Measurements from ENCODE around the gene LIMS2. TPM values are rescaled to one million over a fixed set of nuclear protein-coding genes. Genes with fewer than 3 reads are reported as not detected.

Gene LIMS2
- total RNA-seq, 6 donors from 2014 or later: 33.6 to 169 (median 109) TPM

DNA sequence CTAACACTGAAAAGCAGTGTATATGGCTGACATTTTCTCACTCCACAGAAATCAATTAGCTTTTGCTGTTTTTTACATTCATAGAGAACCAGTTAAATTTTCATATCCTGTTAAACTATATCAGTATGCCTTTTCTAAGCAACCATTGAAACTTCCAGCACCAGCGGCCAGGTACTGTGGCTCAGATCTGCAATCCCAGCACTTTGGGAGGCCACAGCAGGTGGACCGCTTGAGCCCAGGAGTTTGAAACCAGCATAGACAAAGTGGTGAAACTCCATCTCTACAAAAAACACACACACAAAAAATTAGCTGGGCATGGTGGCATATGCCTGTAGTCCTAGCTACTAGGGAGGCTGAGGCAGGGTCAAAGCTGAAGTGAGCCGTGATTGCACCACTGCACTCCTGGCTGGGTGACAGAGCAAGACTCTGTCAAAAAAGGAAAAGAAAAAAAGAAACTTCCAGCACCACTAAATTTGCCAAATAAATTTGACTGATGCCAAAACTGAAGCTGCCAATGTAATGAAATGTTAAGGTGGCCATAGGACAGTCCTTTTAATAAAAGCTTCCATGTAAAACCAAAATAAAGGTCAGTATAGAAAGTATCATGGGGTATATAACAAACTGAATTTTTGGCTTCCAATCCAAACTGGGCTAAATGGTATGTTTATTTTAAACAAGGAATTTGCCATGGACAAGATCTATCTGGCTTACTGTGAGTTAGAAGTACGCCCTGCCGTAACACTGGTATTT, 29.5 kb upstream of the LIMS2 start:
- H3K4me3 ChIP-seq: no peak overlapping the region
- TF ChIP-seq EP300 (IDR thresholded peaks at IDR 0.05) (no peak), POLR2A (IDR thresholded peaks at IDR 0.05) (no peak), CTCF (IDR thresholded peaks at IDR 0.05) (no peak), POLR2AphosphoS5 (IDR thresholded peaks at IDR 0.05) (no peak)
- H3K27me3 ChIP-seq: no peaks in the 10 kb centered on the region
- H3K9me3 ChIP-seq: no peaks in the 10 kb centered on the region
- 62 to 69% methylated on average over 5 of the region's 5 CpGs for WGBS, 2 donors
- H3K36me3 ChIP-seq: peaks cover 9 to 42% (median 23%) of the 10 kb centered on the region in 4 donors
- no peak for DNase-seq
- peaks cover 37 to 62% (median 55%) of the 10 kb centered on the region in 4 donors for H3K4me1 ChIP-seq
- no peak for ATAC-seq (ENCODE audit: low FRiP score in 2 of 2)
- peak overlapping the region in 3 of 4 donors; percentile 18 to 62 (median 26) for H3K27ac ChIP-seq

- ATAC-seq (ENCODE audit: low FRiP score in 2 of 2) (no peak), DNase-seq (no peak)
- Histone ChIP-seq H3K36me3 (peaks cover under 1 to 27% (median 9%) of the 10 kb centered on the region in 4 donors), H3K9me3 (no peaks in the 10 kb centered on the region), H3K4me1 (peaks cover 37 to 59% (median 52%) of the 10 kb centered on the region in 4 donors), H3K4me3 (peak overlapping the region in 1 of 4 donors; percentile 79), H3K27ac (peak overlapping the region in 1 of 4 donors; percentile 98), H3K27me3 (no peaks in the 10 kb centered on the region)
- TF ChIP-seq POLR2A (IDR thresholded peaks at IDR 0.05) (no peak), EP300 (IDR thresholded peaks at IDR 0.05) (no peak), POLR2AphosphoS5 (IDR thresholded peaks at IDR 0.05) (no peak), CTCF (IDR thresholded peaks at IDR 0.05) (no peak)
- 91% methylated on average over 5 of the region's 5 CpGs for WGBS, 2 donors
Measured at GRCh38 chr2:127703282-127703681, 28.0 kb upstream of the LIMS2 start.

GRCh38 chr2:127702395-127703009, 27.2 kb upstream of the LIMS2 start:
- TF ChIP-seq POLR2A (IDR thresholded peaks at IDR 0.05) (no peak), CTCF (IDR thresholded peaks at IDR 0.05) (no peak), POLR2AphosphoS5 (IDR thresholded peaks at IDR 0.05) (no peak), EP300 (IDR thresholded peaks at IDR 0.05) (no peak)
- 40 to 46% methylated on average over 19 of the region's 19 CpGs for WGBS, 2 donors

GRCh38 chr2:127701651-127702394, 26.5 kb upstream of the LIMS2 start:
- peaks cover 37 to 53% (median 46%) of the 10 kb centered on the region in 4 donors for H3K4me1 ChIP-seq
- DNase-seq: peak; percentile 84 to 95
- WGBS, 2 donors: 0 to 1% methylated on average over 7 to 42 of the region's 108 CpGs

More at GRCh38 chr2:127702395-127703009, 27.2 kb upstream of the LIMS2 start:
- Histone ChIP-seq H3K4me3 (peak overlapping the region; percentile 21 to 92 (median 82)), H3K27ac (peak overlapping the region; percentile 92 to 99 (median 98)), H3K9me3 (no peaks in the 10 kb centered on the region), H3K36me3 (peaks cover 0 to 19% (median 1%) of the 10 kb centered on the region in 4 donors), H3K27me3 (no peaks in the 10 kb centered on the region), H3K4me1 (peaks cover 37 to 53% (median 46%) of the 10 kb centered on the region in 4 donors)
- ATAC-seq (ENCODE audit: low FRiP score in 2 of 2): no peak
- no peak for DNase-seq

More at GRCh38 chr2:127701651-127702394, 26.5 kb upstream of the LIMS2 start:
- ATAC-seq (ENCODE audit: low FRiP score in 2 of 2): peak; percentile 82 to 83
- Histone ChIP-seq H3K27me3 (no peaks in the 10 kb centered on the region), H3K9me3 (no peaks in the 10 kb centered on the region), H3K36me3 (peaks cover 0 to 14% (median 0%) of the 10 kb centered on the region in 4 donors), H3K27ac (peak overlapping the region; percentile 92 to 99 (median 98)), H3K4me3 (peak overlapping the region; percentile 39 to 92 (median 82))
- TF ChIP-seq POLR2AphosphoS5 (IDR thresholded peaks at IDR 0.05): peak; percentile 36 to 37
- TF ChIP-seq POLR2A (IDR thresholded peaks at IDR 0.05): peak in 2 of 4 donors; percentile 32 to 43
- TF ChIP-seq EP300 (IDR thresholded peaks at IDR 0.05): no peak
- TF ChIP-seq CTCF (IDR thresholded peaks at IDR 0.05): peak; percentile 28 to 90 (median 62)

Data from upper lobe of left lung (tissue), 6 donors.